H1 (cell line): Measurements from ENCODE around the gene CDK16. TPM values are rescaled to one million over a fixed set of nuclear protein-coding genes. Genes with fewer than 3 reads are reported as not detected.

Source experiments
- CTCF ChIA-PET: fragments of 300-600 bp; sonication (Branson Sonifier 250); formaldehyde crosslinking; loops from one replicate; lab custom pipeline; 2021; ENCODE audit not compliant: partially characterized antibody; lab: Charles Lee
- POLR2A ChIA-PET: fragments of 300-600 bp; sonication (Branson Sonifier 250); formaldehyde crosslinking; loops from one replicate; lab custom pipeline; 2021; ENCODE audit warnings: inconsistent platforms; ENCODE audit not compliant: partially characterized antibody; lab: Charles Lee
- DNase-seq, 2 experiments: peaks; one replicate each; pipeline versions ENCODE4 v3.0.0 to v3.0.0-alpha.2; 2010 to 2022; ENCODE audit warnings: low spot score in 2 of 2, low read depth in 1 of 2, mixed read lengths in 1 of 2
- FAIRE-seq: peaks from 2 replicates; lab custom pipeline; 2011; peaks lifted over from hg19 to GRCh38; lab: Jason Lieb, UNC
- H2AFZ ChIP-seq: 2 replicates; pipeline ENCODE4 v1.8.1; 2012; ENCODE audit warnings: low read length, inconsistent platforms
- H2AK5ac ChIP-seq: 2 replicates; pipeline ENCODE4 v1.6.1; 2013; ENCODE audit warnings: low read depth, low read length
- H2BK120ac ChIP-seq: replicated peaks from 2 replicates; pipeline ENCODE3; 2013; ENCODE audit warnings: low read depth, low read length, inconsistent platforms
- H2BK12ac ChIP-seq: 2 replicates; pipeline ENCODE4 v1.6.1; 2013; ENCODE audit warnings: low read depth, low read length
- H2BK15ac ChIP-seq: 2 replicates; pipeline ENCODE4 v1.6.1; 2013; ENCODE audit warnings: low read length
- H2BK20ac ChIP-seq: 2 replicates; pipeline ENCODE4 v1.6.1; 2013; ENCODE audit warnings: low read length
- H2BK5ac ChIP-seq: 2 replicates; pipeline ENCODE4 v1.6.1; 2013; ENCODE audit warnings: low read depth, low read length
- H3K14ac ChIP-seq: 2 replicates; pipeline ENCODE4 v1.6.1; 2013; ENCODE audit warnings: inconsistent platforms; ENCODE audit not compliant: insufficient read length
- H3K18ac ChIP-seq: 2 replicates; pipeline ENCODE4 v1.6.1; 2013; ENCODE audit warnings: low read length; ENCODE audit errors: extremely low read depth
- H3K23ac ChIP-seq: 2 replicates; pipeline ENCODE4 v1.6.1; 2013; ENCODE audit warnings: inconsistent platforms; ENCODE audit not compliant: insufficient read length
- H3K23me2 ChIP-seq: 2 replicates; pipeline ENCODE4 v1.6.1; 2013; ENCODE audit warnings: low read depth, low read length
- H3K27ac ChIP-seq: 2 replicates; pipeline ENCODE4 v1.6.1; 2011; ENCODE audit warnings: low read depth, low read length, inconsistent platforms
- H3K27me3 ChIP-seq, 4 experiments: replicated peaks in 1 of 4; 1 replicate in 1 of 4; 2 replicates in 3 of 4; pipeline versions ENCODE4 v1.6.1 to v1.8.1; 2011 to 2013; ENCODE audit warnings: low read length in 3 of 4, mild to moderate bottlenecking in 3 of 4, inconsistent platforms in 2 of 4, mixed read lengths in 2 of 4, moderate library complexity in 1 of 4; ENCODE audit not compliant: control insufficient read depth in 3 of 4, insufficient read depth in 3 of 4; ENCODE audit errors: extremely low read depth in 1 of 4
- H3K36me3 ChIP-seq, 4 experiments: 2 replicates each; pipeline versions ENCODE4 v1.6.1 to v1.8.1; 2011 to 2013; ENCODE audit warnings: mild to moderate bottlenecking in 4 of 4, low read length in 3 of 4, moderate library complexity in 2 of 4, control low read depth in 1 of 4, inconsistent platforms in 1 of 4; ENCODE audit not compliant: insufficient read depth in 4 of 4, control insufficient read depth in 2 of 4
- H3K4ac ChIP-seq: replicated peaks from 2 replicates; pipeline ENCODE3; 2013; ENCODE audit warnings: low read length, low read depth, mixed read lengths, inconsistent platforms; ENCODE audit not compliant: insufficient read length
- H3K4me1 ChIP-seq, 4 experiments: replicated peaks in 1 of 4; 1 replicate in 1 of 4; 2 replicates in 3 of 4; pipeline versions ENCODE4 v1.6.1 to v1.8.1; 2011 to 2013; ENCODE audit warnings: low read length in 3 of 4, inconsistent platforms in 2 of 4, mixed read lengths in 1 of 4; ENCODE audit not compliant: insufficient read depth in 4 of 4, control insufficient read depth in 3 of 4
- H3K4me2 ChIP-seq, 2 experiments: 2 replicates each; pipeline versions ENCODE4 v1.6.1 to v1.8.1; 2011 to 2013; ENCODE audit warnings: low read depth in 2 of 2, low read length in 2 of 2, control low read depth in 1 of 2, inconsistent platforms in 1 of 2, mild to moderate bottlenecking in 1 of 2; ENCODE audit not compliant: insufficient read depth in 1 of 2
- H3K4me3 ChIP-seq, 4 experiments: fragments of 200-600, 300-600 bp in 1 of 4; sonication (generic), shearing (Covaris generic), sonication (Bioruptor Twin) in 1 of 4; 2 replicates each; pipeline versions ENCODE4 v1.5.1 to v1.8.1; 2011 to 2016; ENCODE audit warnings: low read length in 4 of 4, low read depth in 3 of 4, control low read depth in 2 of 4, inconsistent platforms in 2 of 4, mild to moderate bottlenecking in 2 of 4, mixed read lengths in 1 of 4, moderate library complexity in 1 of 4; ENCODE audit not compliant: insufficient read depth in 2 of 4; ENCODE audit errors: extremely low read depth in 1 of 4
- H3K56ac ChIP-seq: replicated peaks from 2 replicates; pipeline ENCODE3; 2013; ENCODE audit warnings: low read depth, mild to moderate bottlenecking, mixed read lengths, low read length, inconsistent platforms; ENCODE audit not compliant: insufficient read length
- H3K79me1 ChIP-seq: 2 replicates; pipeline ENCODE4 v1.6.1; 2013; ENCODE audit warnings: low read depth, low read length, control low read depth
- H3K79me2 ChIP-seq, 2 experiments: 2 replicates each; pipeline versions ENCODE4 v1.6.1 to v1.8.1; 2012 to 2013; ENCODE audit warnings: low read length in 2 of 2, mild to moderate bottlenecking in 2 of 2, inconsistent platforms in 1 of 2; ENCODE audit not compliant: insufficient read depth in 2 of 2, control insufficient read depth in 1 of 2
- H3K9ac ChIP-seq, 4 experiments: replicated peaks in 1 of 4; 1 replicate in 1 of 4; 2 replicates in 3 of 4; pipeline versions ENCODE4 v1.6.1 to v1.8.1; 2011 to 2013; ENCODE audit warnings: low read depth in 3 of 4, low read length in 3 of 4, control low read depth in 2 of 4, mild to moderate bottlenecking in 2 of 4, moderate library complexity in 2 of 4, inconsistent platforms in 1 of 4; ENCODE audit errors: extremely low read depth in 1 of 4
- H3K9me3 ChIP-seq, 2 experiments: 2 replicates each; pipeline versions ENCODE4 v1.6.1 to v1.8.1; 2012 to 2013; ENCODE audit warnings: mild to moderate bottlenecking in 2 of 2, moderate library complexity in 2 of 2, control low read depth in 1 of 2, inconsistent platforms in 1 of 2, low read depth in 1 of 2, low read length in 1 of 2, mixed read lengths in 1 of 2; ENCODE audit not compliant: insufficient read depth in 2 of 2
- H4K20me1 ChIP-seq, 2 experiments: replicated peaks in 1 of 2; 2 replicates each; pipeline versions ENCODE3 to v1.8.1; 2011 to 2013; ENCODE audit warnings: inconsistent platforms in 2 of 2, low read length in 2 of 2, mild to moderate bottlenecking in 1 of 2; ENCODE audit not compliant: insufficient read depth in 2 of 2, control insufficient read depth in 1 of 2
- H4K5ac ChIP-seq: 2 replicates; pipeline ENCODE4 v1.6.1; 2013; ENCODE audit warnings: low read length, low read depth, mixed read lengths, inconsistent platforms; ENCODE audit not compliant: insufficient read length
- H4K8ac ChIP-seq: 2 replicates; pipeline ENCODE4 v1.8.0; 2013; ENCODE audit warnings: mild to moderate bottlenecking, moderate library complexity, low read length, inconsistent platforms; ENCODE audit not compliant: insufficient read depth; ENCODE audit errors: extremely low read depth
- H4K91ac ChIP-seq: replicated peaks from 2 replicates; pipeline ENCODE3; 2013; ENCODE audit warnings: low read length, mixed read lengths, inconsistent platforms; ENCODE audit not compliant: insufficient read length
- ASH2L ChIP-seq: fragments of 200-600, 300-600 bp; sonication (generic); IDR thresholded peaks from one replicate; pipeline ENCODE4 v1.7.1; 2017; ENCODE audit warnings: low read length
- EZH2 ChIP-seq: fragments of 200-600 bp; sonication (generic); IDR thresholded peaks from 2 replicates; pipeline ENCODE4 v1.7.1; 2012; ENCODE audit warnings: low read depth, mild to moderate bottlenecking, moderate library complexity, low read length, inconsistent platforms; ENCODE audit not compliant: severe bottlenecking
- HDAC2 ChIP-seq, 2 experiments: fragments of 300-600 bp in 1 of 2; sonication (generic) in 1 of 2; IDR thresholded peaks; 2 replicates each; pipeline ENCODE4 v1.6.1; 2011 to 2012; ENCODE audit warnings: low read depth in 2 of 2, low read length in 2 of 2, mild to moderate bottlenecking in 2 of 2, moderate library complexity in 2 of 2, borderline replicate concordance in 1 of 2, inconsistent platforms in 1 of 2
- HDAC6 ChIP-seq: IDR thresholded peaks from one replicate; pipeline ENCODE4 v1.7.1; 2012; ENCODE audit warnings: low read depth, mild to moderate bottlenecking, inconsistent platforms, low read length, moderate library complexity
- ZNF274 ChIP-seq: IDR thresholded peaks from 2 replicates; pipeline ENCODE4 v1.7.0; 2012; ENCODE audit warnings: low read length, borderline replicate concordance; ENCODE audit errors: extremely low read depth
- WGBS, 2 experiments: shearing (Covaris generic) in 1 of 2; methylation state at CpG; one replicate each; pipeline versions ENCODE4 v1.1.6 to v1.1.7; 2013 to 2015; ENCODE audit warnings: low lambda C conversion rate in 2 of 2, mixed read lengths in 2 of 2, inconsistent platforms in 1 of 2, low coverage in 1 of 2, missing lambda C conversion rate in 1 of 2; ENCODE audit not compliant: insufficient replicate concordance in 2 of 2, insufficient coverage in 1 of 2, insufficient read length in 1 of 2; ENCODE audit errors: extremely low coverage in 1 of 2, missing lambda C conversion rate in 1 of 2; 5-methylcytosine and 5-hydroxymethylcytosine counted together
- polyA plus RNA-seq, 7 experiments: library from polyadenylated mRNA; depleted of rRNA in 3 of 7; stranded (reverse) in 5 of 7; unstranded in 2 of 7; fragments of >200 nt in 5 of 7; fragments of 200-250 nt in 2 of 7; gene quantifications; 1 replicate in 5 of 7; 2 replicates in 1 of 7; 4 replicates in 1 of 7; pipeline versions ENCODE4 v1.2.1 to v1.2.3, GENCODE V29; 2011 to 2013; ENCODE audit warnings: missing spikeins in 2 of 7, mixed read lengths in 2 of 7
- total RNA-seq: library from RNA; stranded (reverse); fragmentation: NEBNext Ultra II Directional; extraction: Animal tissue kit (Norgen Biotek cat#: 25700); gene quantifications from 2 replicates; pipeline ENCODE4 v1.2.1, GENCODE V29; 2021

Gene CDK16
- total and polyA plus RNA-seq, 2 of the 8 experiments (the other 6 are each of a cell fraction or from before 2014, with no cell fraction given), result 124 to 204 TPM

- no peak overlapping the region for H3K4me3 ChIP-seq
- H4K20me1 ChIP-seq, result peaks cover 0 to 4% of the 10 kb centered on the region in 2 experiments
- no peak overlapping the region for H2AK5ac ChIP-seq
- H3K9me3 ChIP-seq, result no peaks in the 10 kb centered on the region
- H3K4me1 ChIP-seq, result no peaks in the 10 kb centered on the region
- no peak overlapping the region for H4K8ac ChIP-seq
- H2BK20ac ChIP-seq, result no peak overlapping the region
- no peak overlapping the region for H3K27ac ChIP-seq
- H2BK5ac ChIP-seq, result no peak overlapping the region
- no peak overlapping the region for H3K18ac ChIP-seq
- H2BK12ac ChIP-seq, result no peak overlapping the region
- H4K91ac ChIP-seq, result no peak overlapping the region
- H3K56ac ChIP-seq, result no peak overlapping the region
- no peak overlapping the region for H2AFZ ChIP-seq
- ChIA-PET CTCF (interaction anchor here (0.7 kb wide), 1 partner anchor 25 kb away, joined by 3 read pairs; no protein-coding TSS in a partner anchor), POLR2A (interaction anchor here (0.6 kb wide), 1 partner anchor 207 kb away, joined by 4 read pairs; no protein-coding TSS in a partner anchor)
- no peak overlapping the region for H3K9ac ChIP-seq
- H3K23me2 ChIP-seq, result no peaks in the 10 kb centered on the region
- no peaks in the 10 kb centered on the region for H3K27me3 ChIP-seq
- no peaks in the 10 kb centered on the region for H3K79me2 ChIP-seq
- DNase-seq (no peak), FAIRE-seq (no peak)
- H3K4ac ChIP-seq, result no peak overlapping the region
- WGBS, 2 experiments, result 97% methylated on average over 5 of the region's 12 CpGs; no CpG with 5 or more reads in 1 of the 2 experiments
- no peak overlapping the region for H3K4me2 ChIP-seq
- H2BK15ac ChIP-seq, result no peak overlapping the region
- H3K36me3 ChIP-seq, result peaks cover 2 to 44% (median 24%) of the 10 kb centered on the region in 4 experiments; a peak in 7 of 8 replicates
- H3K79me1 ChIP-seq, result no peaks in the 10 kb centered on the region; the same call in 1 of the 2 replicates
- no peak overlapping the region for H2BK120ac ChIP-seq
- no peak overlapping the region for H3K14ac ChIP-seq
- no peak overlapping the region for H4K5ac ChIP-seq
- H3K23ac ChIP-seq, result no peak overlapping the region
- TF ChIP-seq ZNF274, result no peak
- no peak for TF ChIP-seq HDAC6
- TF ChIP-seq ASH2L, result no peak
- TF ChIP-seq EZH2, result no peak
- no peak for TF ChIP-seq HDAC2 (IDR thresholded peaks at IDR 0.05; ENCODE audit: borderline replicate concordance in 1 of 2, low read depth in 2 of 2, low read length in 2 of 2)
Measured at GRCh38 chrX:47175588-47175980, 42.9 kb upstream of the CDK16 start.
